ENCODE measurements around the gene NFIC.

Gene NFIC

GRCh38 chr19:3492919-3493318 is 126.5 kb downstream of the NFIC start:
- no peak for DNase-seq (ENCODE audit: low spot score)
- ChIA-PET CTCF (no interaction called here), POLR2A (ENCODE audit: low non-redundant PET) (no interaction called here)
- TF ChIP-seq CTCF (conservative IDR thresholded peaks at IDR 0.05; ENCODE audit: low read depth): no peak
- H3K27ac ChIP-seq: 0 out of 2 replicates have a peak overlapping the region, but pooled peaks have one; percentile 2

- CTCF ChIA-PET: interaction anchor here (0.6 kb wide), 1 partner anchor 65 kb away, joined by 3 read pairs; no protein-coding TSS in a partner anchor
- POLR2A ChIA-PET (ENCODE audit: low non-redundant PET): no interaction called here
- TF ChIP-seq CTCF (conservative IDR thresholded peaks at IDR 0.05; ENCODE audit: low read depth): no peak
- no peak for DNase-seq (ENCODE audit: low spot score)
- H3K27ac ChIP-seq: 0 out of 2 replicates have a peak overlapping the region, but pooled peaks have one; percentile 2
Observed at GRCh38 chr19:3493651-3494050, 127.3 kb downstream of the NFIC start.

GRCh38 chr19:3494051-3494450 is 127.7 kb downstream of the NFIC start:
- ChIA-PET POLR2A (ENCODE audit: low non-redundant PET) (no interaction called here), CTCF (interaction anchor here (0.6 kb wide), 1 partner anchor 65 kb away, joined by 3 read pairs; no protein-coding TSS in a partner anchor)
- no peak overlapping the region for H3K27ac ChIP-seq
- TF ChIP-seq CTCF (conservative IDR thresholded peaks at IDR 0.05; ENCODE audit: low read depth): no peak
- DNase-seq (ENCODE audit: low spot score): peak; percentile 59

- ChIA-PET POLR2A (ENCODE audit: low non-redundant PET) (no interaction called here), CTCF (interaction anchor here (0.6 to 0.7 kb wide), 2 partner anchors 65 to 190 kb away, joined by 3 to 4 read pairs; no protein-coding TSS in a partner anchor)
- no peak for DNase-seq (ENCODE audit: low spot score)
- H3K27ac ChIP-seq: no peak overlapping the region
- no peak for TF ChIP-seq CTCF (conservative IDR thresholded peaks at IDR 0.05; ENCODE audit: low read depth)
Observed at GRCh38 chr19:3494559-3494958, 128.2 kb downstream of the NFIC start.

GRCh38 chr19:3496392-3497273 is 130.2 kb downstream of the NFIC start:
- CTCF ChIA-PET: interaction anchor here (0.7 kb wide), 1 partner anchor 24 kb away, joined by 3 read pairs; no protein-coding TSS in a partner anchor
- no peak for DNase-seq (ENCODE audit: low spot score)
- POLR2A ChIA-PET (ENCODE audit: low non-redundant PET): no interaction called here
- no peak for TF ChIP-seq CTCF (conservative IDR thresholded peaks at IDR 0.05; ENCODE audit: low read depth)
- H3K27ac ChIP-seq: no peak overlapping the region

GRCh38 chr19:3497757-3498520 is 131.6 kb downstream of the NFIC start:
- no peak overlapping the region for H3K27ac ChIP-seq
- TF ChIP-seq CTCF (conservative IDR thresholded peaks at IDR 0.05; ENCODE audit: low read depth): no peak
- POLR2A ChIA-PET (ENCODE audit: low non-redundant PET): no interaction called here
- DNase-seq (ENCODE audit: low spot score): no peak
- CTCF ChIA-PET: interaction anchor here (0.7 kb wide), 1 partner anchor 23 kb away, joined by 5 read pairs; no protein-coding TSS in a partner anchor

Data from RWPE1 (cell line).